GM18526 (cell line): ENCODE measurements around the gene LTK.

Experiments
- POLR2A ChIP-seq: IDR thresholded peaks from 3 replicates; pipeline ENCODE4 v1.6.1; 2011; ENCODE audit not compliant: insufficient read length; ENCODE audit errors: extremely low read depth

Gene LTK

GRCh38 chr15:41507820-41508290, 5.8 kb downstream of the LTK start:
- TF ChIP-seq POLR2A: no peak

- TF ChIP-seq POLR2A: no peak
Observed at GRCh38 chr15:41506796-41507341, 6.8 kb downstream of the LTK start.

- no peak for TF ChIP-seq POLR2A
Observed at GRCh38 chr15:41505776-41506175, 7.9 kb downstream of the LTK start.

- TF ChIP-seq POLR2A: no peak
Observed at GRCh38 chr15:41504751-41505492, 8.7 kb downstream of the LTK start.

GRCh38 chr15:41503669-41504010, 10.0 kb downstream of the LTK start:
- TF ChIP-seq POLR2A: no peak

- TF ChIP-seq POLR2A: no peak
Observed at GRCh38 chr15:41502795-41503668, 10.6 kb downstream of the LTK start.

GRCh38 chr15:41501931-41502794, 11.5 kb downstream of the LTK start:
- TF ChIP-seq POLR2A: no peak

GRCh38 chr15:41501191-41501917, 12.3 kb downstream of the LTK start:
- TF ChIP-seq POLR2A: no peak

- TF ChIP-seq POLR2A: no peak
Observed at GRCh38 chr15:41499109-41499851, 14.3 kb downstream of the LTK start.

- no peak for TF ChIP-seq POLR2A
Observed at GRCh38 chr15:41498657-41499056, 15.0 kb downstream of the LTK start.

- no peak for TF ChIP-seq POLR2A
Observed at GRCh38 chr15:41495736-41496599, 17.7 kb downstream of the LTK start.

- TF ChIP-seq POLR2A: no peak
Observed at GRCh38 chr15:41494922-41495735, 18.5 kb downstream of the LTK start.
